Right hindlimb (tissue), 1 donor: Measurements from ENCODE around the gene IMPA2.

Experiments used
- DNase-seq: peaks from one replicate; pipeline ENCODE4 v3.0.0-alpha.2; 2018

Gene IMPA2

DNA sequence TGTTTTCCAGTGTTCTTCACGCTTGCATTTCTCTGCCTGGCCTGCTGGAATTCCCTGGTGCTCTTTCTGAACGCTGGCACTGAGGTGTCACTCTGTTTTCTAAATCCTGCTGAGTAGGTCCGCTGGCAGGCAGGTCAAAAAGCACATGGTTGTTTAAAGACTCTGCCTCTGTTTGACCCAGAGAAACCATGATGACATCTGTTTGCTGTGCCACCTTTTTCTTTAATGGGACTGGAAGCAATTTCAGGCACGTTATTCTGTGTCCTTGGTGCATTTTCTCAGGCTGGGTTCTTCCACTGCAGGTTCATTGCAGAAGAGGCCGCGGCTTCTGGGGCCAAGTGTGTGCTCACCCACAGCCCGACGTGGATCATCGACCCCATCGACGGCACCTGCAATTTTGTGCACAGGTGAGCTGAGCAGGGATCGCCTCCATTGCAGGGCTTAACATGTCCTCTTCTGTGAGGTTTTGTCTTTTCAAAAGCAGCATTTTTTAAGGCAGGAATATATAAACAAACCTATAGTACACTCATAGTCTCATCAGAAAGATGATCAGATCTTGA is 28.4 kb downstream of the IMPA2 start:
- DNase-seq, result no peak

DNA sequence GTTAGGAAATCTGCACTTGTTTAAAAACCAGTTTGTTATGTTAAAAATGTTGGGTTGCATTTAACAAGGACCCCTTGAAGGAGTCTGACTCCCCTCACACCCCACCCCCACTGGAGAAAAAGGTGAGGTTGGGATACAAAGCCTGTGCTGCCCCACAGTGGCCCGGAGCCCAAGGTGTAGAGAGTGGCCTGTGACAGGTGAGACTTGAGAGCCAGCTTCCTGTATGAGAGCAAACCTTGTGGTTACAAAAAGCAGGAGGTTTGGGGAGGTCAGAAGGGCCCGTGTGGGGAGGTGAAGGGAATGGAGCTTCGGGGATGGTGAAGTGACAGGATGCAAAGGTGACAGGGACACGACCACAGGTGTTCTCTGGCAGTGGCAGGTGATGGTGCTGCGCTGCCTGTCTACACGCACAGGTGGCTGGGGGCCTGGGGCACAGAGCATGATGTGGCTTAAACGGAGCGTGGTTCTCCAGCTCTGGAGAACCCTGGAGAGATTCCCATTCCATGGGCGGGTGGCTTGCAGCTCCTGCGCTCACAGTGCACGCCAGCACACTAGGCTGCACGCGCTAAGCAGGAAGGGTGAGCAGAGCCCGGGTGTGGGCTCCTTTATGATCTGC is 29.0 kb downstream of the IMPA2 start:
- DNase-seq, result no peak

DNA sequence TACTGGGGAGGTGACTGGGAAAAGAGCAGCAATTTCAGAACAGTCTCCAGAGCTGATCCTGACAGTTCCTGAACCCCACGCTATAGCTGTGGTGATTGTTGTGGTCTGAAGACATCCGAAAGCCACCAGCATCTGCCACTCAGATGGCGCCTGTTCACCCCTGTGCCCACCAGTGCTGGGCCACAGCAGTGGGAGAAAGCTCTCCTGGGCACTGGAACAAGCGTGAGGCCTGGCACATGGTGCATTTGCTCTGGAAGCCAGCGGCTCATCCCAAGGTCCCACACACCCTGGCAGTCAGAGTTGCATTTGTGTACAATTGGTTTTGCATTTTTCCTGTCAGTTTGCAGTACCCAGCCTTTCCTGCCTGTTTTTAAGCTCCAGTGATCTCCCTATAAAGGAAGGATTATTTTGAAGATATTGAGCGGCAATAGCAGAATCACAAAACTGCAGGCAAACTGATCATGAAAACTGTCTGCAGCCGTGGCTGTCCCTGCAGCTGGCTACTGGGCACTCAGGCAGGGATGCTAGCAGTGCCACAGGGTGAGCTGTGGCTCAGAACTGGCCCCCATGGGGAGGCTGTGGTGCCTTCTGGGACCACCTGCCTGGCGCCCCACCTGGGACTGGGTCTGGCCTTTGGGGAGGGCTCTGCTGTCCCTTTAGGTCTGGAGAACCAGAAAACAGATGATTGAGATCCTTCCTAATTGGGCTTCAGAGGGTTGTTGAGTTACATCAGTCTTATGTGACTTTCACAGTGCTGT is 30.1 kb downstream of the IMPA2 start:
- DNase-seq, result no peak

DNA sequence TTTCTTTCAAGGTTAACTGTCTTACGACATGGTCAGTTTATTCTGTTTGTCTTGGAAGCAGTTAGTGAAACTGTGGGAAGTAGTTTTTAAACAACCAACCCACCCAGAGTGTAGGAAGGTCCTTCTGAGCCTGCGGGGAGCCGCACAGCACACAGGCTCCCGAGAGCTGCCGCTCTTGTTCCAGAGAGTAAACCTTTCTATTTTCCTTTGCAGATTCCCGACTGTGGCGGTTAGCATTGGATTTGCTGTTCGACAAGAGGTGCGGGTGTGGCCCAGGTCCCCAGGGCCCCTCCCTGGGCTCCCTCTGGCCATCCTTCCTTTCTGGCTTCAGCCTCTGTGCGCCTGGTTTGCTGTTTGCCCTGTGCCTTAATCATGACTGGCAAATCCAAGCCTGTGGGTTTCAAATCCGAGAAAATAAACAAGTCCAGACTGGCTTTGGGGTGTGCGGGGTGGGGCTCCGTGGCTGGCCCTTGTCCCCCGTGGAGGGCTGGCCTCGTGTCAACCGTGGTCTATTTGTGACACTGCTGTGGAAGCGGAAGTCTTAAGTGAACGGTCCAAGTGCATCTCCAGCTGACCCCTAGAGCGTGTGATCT is 30.7 kb downstream of the IMPA2 start:
- DNase-seq, result no peak

DNA sequence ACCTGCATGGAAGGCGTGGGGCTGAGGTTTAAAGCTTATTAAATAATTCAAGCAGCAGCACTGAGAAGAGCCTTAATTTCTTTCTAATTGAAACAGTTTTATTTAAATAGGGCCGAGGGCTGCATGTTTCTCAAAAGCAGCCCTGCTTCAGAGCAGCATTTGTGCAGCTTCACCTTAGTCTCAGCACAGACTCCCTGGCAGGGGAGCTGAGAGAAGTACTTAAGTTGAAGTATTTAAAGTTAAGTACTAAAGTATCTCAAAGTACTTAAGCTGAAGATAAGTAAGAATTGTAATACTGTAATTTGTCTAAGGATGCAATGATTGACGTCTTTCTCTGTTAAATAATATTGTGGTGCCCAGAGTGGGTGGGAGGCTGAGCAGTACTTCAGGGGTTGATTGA is 31.4 kb downstream of the IMPA2 start:
- DNase-seq, result no peak

DNA sequence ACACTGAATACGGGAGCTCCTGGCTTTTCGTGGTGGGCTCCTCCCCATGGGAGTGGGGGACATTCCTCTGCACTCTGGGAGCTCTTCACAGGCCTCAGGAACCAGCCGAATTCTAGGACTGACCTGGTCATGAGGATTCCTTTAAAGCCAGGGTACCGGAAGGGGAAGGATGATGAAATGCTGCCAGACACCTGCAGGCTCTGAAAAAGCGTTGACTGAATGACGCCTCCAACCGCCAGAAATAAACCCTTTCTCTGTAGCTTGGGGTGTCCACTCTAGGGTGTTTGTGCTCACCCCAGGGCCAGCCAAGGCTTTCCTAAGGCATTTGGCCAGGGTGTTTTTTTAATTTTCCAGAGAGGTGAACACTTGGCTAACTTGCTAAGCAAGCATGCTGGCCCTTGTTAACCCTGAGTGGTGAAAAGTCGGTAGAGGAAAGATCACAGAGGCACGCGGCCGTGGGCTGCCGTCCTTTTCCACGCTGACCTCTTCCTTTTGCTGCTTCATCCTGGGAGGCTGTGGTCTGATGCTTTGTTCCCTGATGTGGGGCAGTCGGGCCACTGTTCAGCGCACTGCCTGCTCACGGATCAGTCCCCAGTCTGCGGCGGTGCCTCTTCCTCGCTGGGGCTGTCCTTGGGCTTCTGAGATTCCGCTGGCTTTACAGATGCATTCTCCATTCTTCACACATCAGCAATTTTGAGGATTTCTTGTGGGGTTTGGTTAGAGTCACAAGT is 32.0 kb downstream of the IMPA2 start:
- no peak for DNase-seq

DNA sequence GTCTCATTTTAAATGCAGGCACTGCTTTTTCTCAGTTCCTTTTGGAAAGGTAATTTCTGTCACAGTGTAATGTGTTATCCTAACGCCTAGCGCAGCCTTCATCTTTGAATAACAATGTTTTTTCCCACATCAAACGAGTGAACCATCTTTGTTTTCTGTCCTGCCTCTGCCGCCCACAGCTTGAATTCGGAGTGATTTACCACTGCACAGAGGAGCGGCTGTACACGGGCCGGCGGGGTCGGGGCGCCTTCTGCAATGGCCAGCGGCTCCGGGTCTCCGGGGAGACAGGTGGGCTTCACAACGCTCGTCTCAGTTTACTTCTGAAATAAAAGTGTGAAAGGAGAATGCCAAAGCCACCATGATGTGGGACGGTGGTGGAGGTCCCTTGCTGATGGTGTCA is 32.8 kb downstream of the IMPA2 start:
- DNase-seq, result no peak

DNA sequence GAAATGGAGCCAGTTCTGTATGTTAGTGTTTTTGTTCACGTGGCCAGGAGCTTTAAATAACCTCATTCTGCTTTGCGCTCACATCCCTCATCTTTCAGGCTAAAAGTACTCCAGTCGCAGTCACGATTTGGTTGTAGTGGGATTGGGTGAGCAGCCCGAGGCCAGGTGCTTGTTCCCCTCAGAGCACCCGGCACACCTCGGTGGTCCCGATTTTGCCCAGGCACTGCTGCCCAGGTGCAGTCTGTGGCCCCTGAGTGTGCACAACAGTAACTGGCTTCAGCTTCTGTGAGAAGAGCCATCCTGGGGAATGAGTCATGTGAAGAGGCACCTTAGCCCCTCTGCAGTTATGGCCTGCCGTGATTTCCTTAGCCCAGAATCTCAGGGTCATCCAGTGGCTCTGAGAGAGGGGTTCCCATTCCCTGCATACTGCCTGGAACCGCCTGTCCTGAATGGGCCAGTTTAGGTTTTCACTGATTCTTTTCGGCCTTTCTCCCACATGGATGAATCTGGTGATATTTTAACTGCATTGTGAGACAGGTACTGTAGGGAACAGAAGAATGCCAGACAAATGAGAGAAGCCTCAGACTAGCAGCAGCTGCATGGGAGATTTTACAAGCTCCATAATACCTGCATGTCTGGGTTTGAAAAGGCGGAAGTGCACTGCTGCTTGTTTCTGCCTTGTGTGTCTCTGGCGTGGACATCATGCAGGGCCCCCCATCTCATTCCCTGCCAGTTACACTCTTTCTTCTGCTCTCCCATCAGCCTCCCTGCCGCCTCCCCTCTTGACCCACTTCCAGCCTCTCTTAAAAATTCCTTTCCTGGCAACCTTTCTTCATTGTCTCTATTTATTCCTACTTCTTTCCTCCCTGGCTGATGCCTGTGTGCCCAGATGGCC is 33.5 kb downstream of the IMPA2 start:
- no peak for DNase-seq

DNA sequence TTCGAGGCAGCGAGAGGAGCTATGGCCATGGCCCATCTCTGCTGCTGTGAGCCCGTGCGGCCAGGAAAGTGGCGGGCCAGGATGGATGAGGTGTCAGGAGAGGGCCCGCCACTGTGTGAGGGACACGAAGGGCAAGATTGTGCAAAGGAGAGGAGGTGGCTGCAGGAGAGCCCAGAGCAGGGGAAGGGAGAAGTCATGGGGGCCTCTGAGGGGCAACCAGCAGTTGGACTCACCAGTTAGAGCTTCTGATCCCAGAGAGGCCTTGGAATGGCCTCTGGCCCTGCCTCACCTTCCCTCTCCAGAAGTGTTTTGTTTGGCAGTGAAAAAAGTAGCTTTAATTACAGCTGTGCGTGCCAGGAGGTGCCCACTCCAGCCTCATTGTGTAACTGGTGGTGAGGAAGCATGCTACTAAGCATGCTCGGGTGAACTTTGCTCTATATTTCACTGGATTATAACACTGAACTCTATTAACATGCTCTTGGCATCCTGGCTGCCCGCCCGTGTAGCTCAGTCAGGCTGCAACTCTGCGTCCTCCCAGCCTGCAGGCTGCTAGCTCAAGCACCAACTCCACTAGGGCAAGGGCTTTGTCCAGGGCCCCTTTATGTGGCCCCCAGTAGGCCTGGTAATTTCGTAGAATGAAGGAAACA is 34.2 kb downstream of the IMPA2 start:
- DNase-seq, result no peak

DNA sequence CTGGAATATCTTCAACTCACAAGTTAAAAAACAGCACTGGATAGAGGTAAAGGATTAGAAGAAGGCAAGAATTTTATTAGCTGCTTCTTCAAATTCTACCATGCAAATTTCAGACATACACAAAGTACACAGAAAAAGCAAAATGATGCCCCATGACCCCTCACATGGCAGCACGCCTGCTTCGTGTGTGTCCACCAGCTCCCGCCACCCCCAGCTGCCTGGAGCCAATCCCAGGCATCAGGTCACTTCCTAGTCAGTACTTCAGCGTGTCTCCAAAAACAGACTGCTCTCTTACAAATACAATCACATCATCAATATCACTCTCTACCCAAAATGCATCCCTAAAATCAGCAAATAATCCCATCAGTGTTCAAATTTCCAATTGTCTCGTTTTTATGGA is 35.8 kb downstream of the IMPA2 start:
- no peak for DNase-seq

DNA sequence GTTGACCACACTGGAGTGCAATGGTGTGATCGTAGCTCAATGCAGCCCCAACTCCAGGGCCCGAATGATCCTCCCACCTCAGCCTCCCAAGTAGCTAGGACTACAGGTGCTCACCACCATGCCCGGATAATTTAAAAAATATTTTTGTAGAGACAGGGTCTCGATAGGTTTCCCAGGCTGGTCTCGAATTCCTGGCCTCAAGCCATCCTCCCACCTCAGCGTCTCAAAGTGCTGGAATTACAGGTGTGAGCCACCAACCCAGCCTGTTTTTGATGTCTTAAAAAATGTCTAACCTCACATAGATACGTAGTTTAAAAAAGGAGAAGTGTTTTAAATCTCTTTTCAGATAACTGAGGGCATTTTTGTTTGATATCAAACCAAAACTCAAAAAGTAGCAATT is 37.6 kb downstream of the IMPA2 start:
- DNase-seq, result no peak

DNA sequence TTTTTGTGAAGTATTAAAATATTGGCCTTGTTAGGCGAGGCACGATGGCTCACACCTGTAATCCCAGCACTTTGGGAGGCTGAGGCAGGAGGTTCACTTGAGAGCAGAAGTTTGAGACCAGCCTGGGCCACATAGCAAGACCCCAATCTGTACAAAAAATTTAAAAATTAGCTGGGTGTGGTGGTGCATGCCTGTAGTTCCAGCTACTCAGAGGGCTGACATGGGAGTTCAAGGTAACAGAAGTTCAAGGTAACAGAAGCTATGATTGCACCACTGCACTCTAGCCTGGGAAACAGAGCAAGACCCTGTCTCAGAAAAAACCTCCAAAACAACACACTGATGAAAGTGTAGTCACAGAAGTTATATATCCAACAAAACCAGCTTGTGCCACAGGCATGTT is 39.8 kb downstream of the IMPA2 start:
- no peak for DNase-seq

DNA sequence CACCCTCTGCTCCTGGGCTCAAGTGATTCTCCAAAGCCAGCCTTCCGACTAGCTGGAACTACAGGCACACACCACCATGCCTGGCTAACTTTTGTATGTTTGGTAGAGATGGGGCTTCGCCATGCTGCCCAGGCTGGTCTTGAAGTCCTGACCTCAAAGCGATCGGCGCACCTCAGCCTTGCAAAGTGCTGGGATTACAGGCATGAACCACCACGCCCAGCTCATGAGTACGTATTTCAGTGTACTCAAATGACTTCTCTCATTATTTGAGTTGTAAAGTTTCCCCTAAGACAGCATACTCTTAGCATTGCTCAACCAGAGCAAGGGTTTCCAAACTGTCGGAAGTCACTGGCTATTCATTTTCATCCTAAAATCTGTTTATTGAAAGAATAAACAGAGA is 40.3 kb downstream of the IMPA2 start:
- DNase-seq, result no peak

DNA sequence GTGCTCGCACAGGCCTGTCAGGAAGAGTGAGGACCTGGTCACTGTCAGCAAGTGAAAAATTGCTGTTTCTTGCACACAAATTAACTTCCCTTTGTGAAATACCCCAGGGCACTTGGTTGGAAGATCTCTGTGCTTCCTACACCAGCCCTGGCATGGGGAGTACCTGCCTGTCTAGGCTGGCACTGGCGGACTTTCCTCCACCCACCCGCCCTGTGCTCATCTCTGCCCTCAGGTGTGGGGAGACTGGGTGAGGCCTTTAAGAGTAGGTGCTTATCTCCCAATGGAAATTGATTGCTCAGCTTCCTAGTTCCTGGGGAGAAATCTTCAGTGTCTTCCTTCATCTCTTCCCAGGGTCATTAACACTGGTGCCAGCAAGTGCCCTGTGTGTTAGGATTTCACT is 42.1 kb downstream of the IMPA2 start:
- DNase-seq, result no peak

DNA sequence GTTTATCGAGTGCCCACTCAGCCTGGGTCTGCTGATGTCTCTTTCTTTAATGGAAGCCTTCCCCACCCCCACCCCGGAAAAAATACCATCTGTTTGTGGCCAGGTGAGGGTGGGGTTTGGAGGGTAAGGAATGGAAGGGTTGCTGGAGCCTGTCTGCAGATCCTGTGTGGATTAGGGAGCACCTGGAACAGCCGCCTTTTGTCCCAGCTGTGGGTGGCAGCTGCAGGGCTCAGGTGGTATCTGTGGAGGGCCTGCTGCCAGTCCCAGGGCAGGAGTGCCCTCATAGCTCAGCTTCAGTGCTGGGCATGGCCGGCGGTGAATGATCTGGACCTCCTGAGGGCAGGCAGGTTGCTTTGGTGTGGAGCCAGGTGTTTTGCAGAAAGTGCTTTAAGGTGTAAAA is 45.3 kb downstream of the IMPA2 start:
- no peak for DNase-seq

DNA sequence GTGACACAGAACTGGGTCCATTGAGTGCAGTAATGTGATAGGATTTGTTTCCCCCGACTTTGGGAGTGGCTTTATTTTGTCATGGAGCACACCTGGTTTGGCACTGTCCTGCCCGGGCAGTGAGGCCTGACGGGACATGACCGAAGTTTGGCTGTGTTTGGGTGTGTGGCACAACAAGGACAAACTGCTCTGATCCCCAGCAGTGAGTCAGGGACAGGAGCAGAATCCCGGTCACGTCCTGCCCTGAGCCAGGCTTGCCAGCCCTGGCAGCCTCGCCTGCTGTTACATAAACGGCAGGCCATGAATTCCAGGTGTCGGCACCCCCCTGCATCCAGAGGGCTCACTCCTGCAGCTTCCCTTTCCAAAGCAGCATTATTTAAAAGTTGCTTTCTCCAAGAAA is 45.7 kb downstream of the IMPA2 start:
- DNase-seq, result no peak

DNA sequence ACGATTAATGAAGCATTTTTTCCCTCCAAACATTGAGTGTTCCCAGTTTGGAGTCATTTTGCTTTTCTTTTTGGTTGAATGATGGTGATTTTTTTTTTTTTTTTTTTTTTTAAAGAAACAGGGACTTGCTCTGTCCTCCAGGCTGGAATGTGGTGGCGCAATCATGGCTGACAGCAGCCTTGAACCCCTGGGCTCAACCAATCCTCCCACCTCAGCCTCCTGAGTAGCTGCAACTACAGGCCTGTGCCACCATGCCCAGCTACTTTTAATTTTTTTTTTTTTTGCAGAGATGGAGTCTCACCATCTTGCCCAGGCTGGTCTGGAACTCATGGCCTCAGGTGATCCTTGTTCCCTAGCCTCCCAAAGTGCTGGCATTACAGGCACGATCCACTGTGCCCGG is 46.2 kb downstream of the IMPA2 start:
- no peak for DNase-seq

DNA sequence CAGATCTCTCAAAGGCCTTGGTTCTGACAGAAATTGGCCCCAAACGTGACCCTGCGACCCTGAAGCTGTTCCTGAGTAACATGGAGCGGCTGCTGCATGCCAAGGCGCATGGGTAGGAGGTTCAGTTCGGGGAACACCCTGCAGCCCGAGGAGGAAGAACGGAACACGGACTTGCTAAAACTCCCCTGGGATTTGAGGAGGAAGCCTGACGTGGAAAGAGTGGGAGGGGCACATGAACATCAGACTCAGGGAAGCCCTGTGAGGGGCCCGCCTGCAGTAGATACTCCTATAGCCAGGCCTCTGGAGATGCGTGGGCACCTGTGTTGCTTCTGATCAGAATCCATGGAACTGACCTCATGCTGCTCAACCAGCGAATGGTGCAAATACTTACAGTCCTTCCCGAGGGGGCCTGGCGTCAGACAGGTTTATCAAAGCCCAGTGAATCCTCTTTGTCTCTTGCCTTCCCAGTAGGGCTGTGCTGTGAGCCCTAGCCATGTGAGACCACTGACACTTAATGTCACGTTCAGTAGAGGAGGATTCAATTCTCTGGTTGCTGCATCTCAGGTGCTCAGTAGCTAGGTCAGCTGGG is 46.8 kb downstream of the IMPA2 start:
- DNase-seq, result no peak

DNA sequence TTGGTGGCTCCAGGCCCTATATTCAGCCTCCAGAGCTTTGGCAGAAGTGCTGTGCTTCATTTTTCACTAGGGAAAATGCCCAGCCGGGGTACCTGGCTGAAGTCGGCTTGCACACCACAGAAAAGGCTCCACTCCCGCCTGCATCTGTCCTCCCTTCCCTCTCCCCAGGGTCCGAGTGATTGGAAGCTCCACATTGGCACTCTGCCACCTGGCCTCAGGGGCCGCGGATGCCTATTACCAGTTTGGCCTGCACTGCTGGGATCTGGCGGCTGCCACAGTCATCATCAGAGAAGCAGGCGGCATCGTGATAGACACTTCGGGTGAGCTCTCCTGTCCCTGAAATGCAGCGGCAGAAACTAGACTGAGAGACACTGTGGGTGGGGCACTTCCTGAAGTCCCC is 47.4 kb downstream of the IMPA2 start:
- no peak for DNase-seq

DNA sequence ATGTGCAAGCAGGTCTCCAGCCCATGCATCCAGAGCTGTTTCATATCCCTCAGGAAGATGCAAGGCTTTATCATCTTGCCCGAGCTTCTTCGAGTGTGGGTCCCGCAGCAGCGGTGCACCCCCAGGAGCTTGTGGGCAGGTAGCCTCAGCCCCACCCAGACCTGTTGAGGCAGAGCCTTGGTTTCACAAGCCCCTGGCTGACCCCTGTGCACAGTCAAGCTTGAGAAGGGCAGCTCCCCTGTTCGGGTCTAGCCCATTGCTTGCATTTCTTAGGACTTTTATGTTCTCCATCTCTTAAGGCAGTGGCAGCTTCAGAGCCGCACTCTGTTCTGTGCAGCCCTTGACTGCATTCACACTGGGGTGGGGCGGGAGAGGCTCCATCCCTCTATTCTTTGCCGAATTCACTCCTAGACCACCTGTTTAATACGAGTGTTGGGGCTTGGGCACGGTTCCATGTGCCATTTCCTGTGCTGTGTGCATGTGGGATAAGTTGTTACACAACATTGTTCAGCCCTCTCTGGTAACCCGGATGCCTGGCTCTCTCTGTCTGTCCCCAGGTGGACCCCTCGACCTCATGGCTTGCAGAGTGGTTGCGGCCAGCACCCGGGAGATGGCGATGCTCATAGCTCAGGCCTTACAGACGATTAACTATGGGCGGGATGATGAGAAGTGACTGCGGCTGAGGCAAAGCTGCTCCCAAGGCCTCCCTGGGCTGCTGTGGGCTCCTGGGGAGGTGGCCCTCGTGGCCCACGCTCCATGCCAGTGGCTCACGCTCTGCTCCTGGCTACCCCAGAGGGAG is 48.7 kb downstream of the IMPA2 start:
- no peak for DNase-seq

DNA sequence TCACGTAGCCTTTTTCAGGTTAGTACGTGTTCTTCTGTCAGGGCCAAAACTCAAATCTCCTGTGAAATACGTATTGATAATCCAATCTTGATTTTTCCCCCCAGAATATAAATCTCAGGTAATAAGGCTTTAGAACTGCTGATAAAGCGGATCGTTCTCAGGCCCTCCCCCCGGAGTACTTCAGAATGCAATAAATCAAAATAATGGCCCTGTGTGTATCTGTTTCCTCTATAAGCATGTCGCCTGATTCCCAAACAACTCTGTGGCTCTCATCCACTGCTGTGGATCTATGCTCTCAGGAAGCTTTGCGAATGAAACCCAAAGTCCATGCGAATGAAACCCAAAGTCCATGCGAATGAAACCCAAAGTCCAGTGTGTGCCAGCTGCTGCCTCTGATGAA is 49.4 kb downstream of the IMPA2 start:
- no peak for DNase-seq
